ENCODE results near the gene MSRB3. TPM values are rescaled to one million over a fixed set of nuclear protein-coding genes. Genes with fewer than 3 reads are reported as not detected.
"Not testable (repeated sequence)": the region's sequence is repeated elsewhere in the genome, so short reads cannot be mapped to it uniquely, and the experiment has no call there.

The MSRB3 gene
- total RNA-seq, 1 donor from 2014 or later = 3.7 TPM

DNA sequence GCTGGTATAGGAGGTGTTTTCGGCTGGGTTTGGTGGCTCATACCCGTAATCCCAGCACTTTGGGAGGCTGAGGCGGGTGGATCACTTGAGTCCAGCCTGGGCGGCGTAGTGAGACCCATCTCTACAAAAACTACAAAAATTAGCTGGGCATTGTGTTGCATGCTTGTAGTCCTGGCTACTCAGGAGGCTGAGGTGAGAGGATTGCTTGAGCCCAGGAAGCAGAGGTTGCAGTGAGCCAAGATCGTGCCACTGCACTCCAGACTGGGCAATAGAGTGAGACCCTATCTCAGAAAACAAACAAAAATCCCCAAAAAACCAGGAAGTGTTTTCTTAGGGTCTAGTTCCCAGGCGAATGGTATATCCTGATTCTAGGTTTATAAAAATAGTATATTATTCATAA lies 7.0 kb downstream of the MSRB3 start:
- FAIRE-seq; DNase-seq (ENCODE audit: low spot score in 2 of 2): not testable (repeated sequence)

DNA sequence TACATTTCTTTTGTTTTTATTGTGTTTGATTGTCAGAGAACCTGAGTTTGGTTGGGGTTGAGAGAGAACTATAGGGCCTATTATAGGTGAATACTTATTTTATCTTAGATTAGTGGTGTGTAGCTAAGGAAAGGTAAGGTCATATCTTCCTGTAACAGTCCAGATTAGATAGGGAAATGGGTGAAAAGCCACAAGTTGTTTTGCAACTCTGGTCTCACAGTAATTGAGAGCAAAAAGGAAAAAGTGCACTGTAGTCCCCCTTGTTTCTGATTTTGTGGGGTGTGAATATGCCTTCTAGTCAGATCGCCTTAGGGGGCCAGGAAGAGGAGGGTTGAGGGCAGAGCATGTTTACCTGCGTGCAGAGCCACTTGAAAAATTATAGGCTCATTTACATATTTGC lies 8.9 kb downstream of the MSRB3 start:
- DNase-seq (ENCODE audit: low spot score in 2 of 2) (no peak), FAIRE-seq (no peak)

DNA sequence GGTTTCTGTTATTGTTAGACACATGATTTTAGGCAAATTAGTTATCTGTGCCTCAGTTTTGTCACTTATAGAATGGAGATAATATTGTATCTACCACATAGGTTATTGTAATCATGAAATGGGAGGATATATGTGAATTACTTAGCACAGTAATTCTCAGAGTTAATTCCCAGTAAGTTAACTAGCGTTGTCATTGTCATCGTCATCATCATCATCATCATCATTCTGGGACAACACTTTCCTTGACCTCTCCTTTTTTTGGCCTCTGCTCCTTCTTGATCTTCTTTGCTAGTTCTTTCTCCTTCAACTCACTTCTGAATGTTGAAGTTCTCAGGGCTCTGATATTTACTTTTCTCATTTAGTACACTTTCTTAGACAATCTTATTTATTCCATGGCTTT lies 13.8 kb downstream of the MSRB3 start:
- FAIRE-seq = no peak

DNA sequence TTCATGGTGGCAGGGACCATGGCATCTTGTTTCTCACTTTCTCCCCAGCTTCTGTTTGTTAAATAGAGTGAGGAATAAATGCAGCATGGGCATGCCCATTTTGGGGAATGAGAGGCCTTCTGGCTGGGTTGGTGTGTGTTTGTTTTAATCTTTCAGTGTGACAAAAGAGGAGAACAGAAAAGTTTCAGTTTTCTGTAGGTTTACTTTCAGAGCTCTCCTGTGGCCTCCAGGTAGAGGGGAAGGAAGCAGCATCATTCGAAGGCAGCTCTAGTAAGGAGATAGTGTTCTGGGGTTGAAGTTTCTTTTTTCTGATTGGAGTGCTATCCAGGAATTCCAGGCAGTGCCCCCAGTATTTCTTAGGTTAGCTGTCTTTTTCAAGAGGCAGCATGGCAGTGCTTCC lies 15.3 kb downstream of the MSRB3 start:
- DNase-seq (ENCODE audit: low spot score in 2 of 2) = no peak
- no peak for FAIRE-seq

More for the DNA sequence above, 13.8 kb downstream of the MSRB3 start:
- no peak for DNase-seq (ENCODE audit: low spot score in 2 of 2)

DNA sequence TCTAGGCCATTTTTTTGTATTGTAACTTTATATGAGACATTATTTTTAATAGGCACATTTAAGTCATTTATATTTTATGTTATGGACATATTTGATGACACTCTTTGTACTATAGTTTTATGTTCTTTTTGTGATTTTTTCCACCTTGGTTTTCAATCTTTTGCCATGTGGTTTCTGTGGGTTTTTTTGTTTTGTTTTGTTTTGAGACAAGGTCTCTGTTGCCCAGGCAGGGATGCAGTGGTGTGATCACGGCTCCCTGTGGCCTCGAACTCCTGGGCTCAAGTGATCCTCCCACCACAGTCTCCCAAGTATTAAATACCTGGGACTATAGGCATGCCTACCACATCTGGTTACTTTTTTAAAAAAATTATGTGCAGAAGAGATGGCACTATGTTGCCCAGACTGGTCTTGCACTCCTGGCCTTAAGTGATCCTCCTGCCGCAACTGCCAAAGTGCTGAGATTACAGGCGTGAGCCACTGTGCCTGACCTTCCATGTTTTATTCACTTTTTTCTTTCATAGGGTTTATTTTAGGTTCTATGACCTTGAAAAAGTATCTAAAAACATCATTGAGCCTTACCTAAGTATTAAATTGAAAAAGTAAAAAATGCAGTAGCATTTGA lies 16.3 kb downstream of the MSRB3 start:
- FAIRE-seq (no peak), DNase-seq (ENCODE audit: low spot score in 2 of 2) (no peak)

DNA sequence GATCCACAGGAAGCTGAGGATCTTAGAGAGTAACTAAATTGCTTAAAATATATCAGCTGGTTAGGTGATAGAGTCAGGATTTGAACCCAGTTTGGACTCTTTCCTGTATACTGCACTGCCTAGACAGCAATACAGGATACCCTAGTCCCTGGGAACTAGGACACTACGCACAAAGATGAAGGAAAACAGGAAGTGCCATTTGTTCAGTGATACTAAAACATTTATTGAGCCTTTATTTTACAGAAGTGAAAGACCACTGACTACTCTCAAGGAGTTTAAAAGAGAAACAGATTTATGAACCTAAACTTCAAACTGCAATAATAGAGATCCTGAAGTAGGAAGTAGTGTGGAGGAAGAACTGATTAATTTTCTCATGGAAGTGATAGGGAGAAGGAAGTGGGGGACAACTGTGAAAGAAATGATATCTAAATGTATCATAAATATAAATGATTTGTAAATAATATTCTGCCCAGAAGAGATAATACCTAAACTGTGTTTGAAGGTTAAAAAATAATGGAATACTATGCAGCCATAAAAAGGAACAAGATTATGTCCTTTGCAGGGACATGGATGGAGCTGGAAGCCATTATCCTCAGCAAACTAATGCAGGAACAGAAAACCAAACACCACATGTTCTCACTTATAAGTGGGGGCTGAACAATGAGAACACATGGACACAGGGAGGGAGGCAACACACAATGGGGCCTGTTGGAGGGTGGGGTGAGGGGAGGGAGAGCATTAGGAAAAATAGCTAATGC lies 18.2 kb downstream of the MSRB3 start:
- FAIRE-seq (no peak), DNase-seq (ENCODE audit: low spot score in 2 of 2) (no peak)

DNA sequence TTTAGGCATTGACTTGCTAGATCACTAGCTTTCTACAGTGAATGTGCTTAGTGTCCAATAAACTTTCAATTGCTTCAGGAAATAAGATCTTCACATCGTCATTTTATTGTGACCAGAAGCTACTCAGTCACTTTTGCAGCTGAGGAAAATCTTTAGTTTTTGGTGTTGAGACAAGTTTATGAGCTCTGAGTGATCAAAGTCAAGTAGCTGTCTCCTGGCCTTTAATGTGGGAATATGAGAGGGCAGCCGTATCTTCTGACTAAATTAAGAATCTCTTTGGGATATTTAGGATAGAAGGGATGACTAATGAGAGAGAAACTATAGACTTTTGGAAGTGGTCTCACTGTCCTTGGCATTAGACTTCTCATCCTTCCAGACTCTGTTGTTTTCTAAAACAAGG lies 21.6 kb downstream of the MSRB3 start:
- FAIRE-seq = no peak

DNA sequence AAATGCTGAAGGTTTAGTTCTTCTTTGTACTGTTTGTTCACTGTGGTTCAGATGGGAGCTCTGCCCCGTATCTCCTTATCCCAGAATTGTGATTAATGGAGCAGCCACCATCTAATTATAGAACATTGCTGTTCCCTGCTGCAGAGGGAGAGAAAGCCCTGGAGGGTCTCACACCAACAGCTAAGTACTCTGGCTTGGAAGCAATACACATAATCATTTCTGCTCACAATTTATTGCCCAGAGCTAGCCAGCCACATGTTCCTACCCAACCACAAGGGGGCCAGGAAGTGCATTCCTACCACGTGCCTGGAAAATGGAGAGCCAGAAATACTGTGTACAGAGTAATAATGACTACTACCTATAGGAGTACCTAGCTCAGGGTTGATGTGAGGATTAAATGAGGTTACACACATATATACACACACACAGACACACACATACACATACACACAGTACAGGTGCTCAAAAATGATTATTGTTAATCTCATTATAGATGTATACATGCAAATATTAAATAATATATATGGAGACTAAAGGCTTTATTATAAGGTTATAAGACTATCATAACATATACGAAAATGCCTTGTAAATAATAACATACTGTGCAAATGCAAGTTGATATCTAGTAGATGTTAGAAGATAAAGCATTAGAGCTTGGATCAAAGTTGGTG lies 22.3 kb downstream of the MSRB3 start:
- DNase-seq (ENCODE audit: low spot score in 2 of 2) (no peak), FAIRE-seq (no peak)

More for the DNA sequence above, 21.6 kb downstream of the MSRB3 start:
- no peak for DNase-seq (ENCODE audit: low spot score in 2 of 2)

DNA sequence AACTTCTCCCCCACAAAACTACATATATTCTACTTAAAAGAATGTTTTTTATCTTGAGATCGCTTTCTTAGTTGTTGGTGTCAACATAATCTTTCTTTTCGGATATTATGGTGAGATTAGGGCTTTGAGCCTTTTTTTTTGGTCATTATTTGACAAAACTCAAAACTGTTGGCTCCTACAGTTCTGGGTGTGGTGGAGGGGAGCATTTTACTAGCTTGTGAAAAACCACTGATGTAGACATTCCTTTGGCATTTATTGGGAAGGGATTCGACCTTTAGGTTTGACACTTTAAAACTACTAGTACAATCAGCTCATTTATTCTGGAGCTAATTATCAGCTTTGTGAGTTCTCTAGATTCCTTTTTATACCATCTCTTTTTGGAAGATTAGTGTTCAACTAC lies 24.4 kb downstream of the MSRB3 start:
- no peak for FAIRE-seq
- DNase-seq (ENCODE audit: low spot score in 2 of 2) = no peak

DNA sequence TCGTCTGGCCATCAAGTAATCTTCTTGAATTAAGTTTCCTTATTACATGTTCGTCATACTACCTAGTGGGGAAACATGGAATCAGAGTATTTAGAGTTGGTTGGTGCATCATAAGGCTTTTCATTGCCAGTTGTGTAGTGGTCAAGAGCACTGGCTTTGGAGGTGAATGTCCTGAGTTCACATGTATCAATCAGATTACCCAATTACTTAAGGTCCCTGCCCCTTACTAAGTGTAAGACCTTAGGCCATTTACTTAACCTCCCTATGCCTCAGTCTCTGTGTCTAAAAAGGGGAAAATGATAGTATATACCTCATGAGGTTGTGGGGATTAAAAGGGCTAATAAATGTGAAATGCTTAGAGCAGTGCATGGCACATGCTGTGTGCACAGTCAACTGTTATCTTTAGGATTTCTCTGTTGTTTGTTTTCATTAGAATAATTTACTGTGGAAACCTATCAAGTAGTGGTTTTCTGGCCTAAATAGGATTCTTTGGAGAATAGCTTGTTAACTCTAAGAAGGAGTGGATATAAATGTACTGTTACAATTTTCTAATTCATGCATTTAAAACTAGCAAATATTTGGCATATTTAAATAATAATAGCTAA lies 27.0 kb downstream of the MSRB3 start:
- FAIRE-seq (no peak), DNase-seq (ENCODE audit: low spot score in 2 of 2) (no peak)

DNA sequence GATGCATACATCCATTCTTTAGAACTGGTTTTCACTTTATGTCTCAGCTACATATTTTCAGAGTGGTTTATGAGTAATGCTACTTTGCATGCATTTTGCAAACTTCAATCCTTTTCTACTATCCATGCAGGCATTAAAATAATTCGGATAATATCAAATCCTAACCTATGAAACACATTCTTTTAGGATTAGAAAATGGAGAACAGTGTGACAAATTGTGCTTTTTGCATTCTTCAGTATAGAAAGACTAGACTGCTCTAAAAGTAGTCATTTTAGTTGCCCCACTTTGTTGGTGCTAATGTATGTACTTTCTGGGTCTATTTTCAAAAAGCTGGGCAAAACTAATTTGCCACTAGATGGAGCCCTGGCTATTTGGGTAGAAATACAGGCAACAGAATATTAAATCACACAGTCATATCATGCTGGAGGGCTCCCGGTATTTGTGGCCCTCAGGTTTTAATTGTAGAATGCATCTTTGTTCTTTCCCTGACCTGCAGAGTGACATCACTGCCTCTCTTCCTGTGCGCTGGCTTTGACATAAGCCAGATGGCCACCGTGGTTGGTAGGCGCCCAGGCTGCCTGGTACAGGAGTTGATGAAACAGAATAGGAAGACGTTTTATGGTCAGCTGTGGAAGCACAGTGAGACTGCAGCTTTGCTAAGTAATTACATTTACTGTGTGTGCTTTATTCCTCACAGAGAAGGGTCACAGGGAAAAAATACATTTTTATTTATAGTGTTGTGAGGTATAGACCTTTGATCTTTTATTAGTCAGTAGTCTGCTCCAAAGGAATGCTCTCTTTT lies 28.1 kb downstream of the MSRB3 start:
- FAIRE-seq (no peak), DNase-seq (ENCODE audit: low spot score in 2 of 2) (no peak)

DNA sequence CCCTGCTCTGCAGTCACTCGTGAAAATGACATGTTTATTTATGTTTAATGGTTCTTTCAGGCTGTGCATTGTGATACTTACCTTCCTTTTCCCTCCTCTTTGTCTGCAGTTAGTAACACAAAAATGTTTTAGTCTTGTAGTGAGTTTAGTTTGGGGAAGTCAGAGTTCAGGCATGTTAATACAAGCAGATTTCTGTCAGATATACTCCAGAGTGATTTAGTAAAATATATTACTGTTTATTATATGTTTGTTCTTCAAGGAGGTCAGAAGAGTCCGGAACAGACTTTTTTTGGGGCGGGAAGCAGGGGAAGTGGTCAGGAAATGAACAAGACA lies 28.7 kb downstream of the MSRB3 start:
- DNase-seq (ENCODE audit: low spot score in 2 of 2) (no peak), FAIRE-seq (no peak)

DNA sequence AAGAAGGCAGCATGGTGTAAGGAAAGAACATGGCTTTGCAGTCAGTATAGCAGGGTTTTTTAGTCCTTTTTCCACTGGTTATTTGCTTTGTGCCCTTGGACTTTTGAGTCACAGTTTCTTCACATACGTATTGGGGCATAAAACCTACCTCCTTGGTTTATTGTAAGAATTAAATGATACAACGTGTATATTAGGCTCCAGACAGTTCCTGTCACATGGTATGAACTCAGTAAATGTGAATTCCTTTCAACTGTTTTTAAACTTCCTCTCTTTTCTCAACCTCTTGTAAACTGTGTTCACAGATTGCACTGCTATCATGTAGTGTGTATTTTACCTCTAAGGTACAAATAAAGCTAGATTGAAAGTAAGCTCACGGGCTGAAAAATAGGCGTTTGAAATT lies 29.5 kb downstream of the MSRB3 start:
- DNase-seq (ENCODE audit: low spot score in 2 of 2) (no peak), FAIRE-seq (no peak)

DNA sequence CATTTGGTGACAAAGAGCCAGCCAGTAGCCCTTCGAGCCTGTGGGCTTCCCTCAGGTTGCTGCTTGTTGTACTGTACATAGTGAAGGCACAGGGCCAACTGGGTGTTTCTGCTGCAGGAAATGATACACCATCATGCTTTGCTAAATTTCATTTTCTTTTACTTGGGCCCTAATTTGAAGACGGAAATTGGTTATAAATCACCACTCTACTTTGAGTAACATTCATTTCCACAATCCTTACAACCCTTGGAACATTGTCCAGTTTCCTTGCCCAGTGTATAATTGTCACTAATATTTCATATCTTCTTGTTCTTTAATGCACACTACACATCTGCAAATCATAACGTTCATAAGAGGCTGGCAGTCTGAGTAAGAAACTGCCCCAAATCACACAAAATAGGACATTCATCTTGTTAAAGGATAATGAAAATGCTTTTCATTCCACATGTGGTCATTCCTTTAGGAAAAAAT lies 30.2 kb downstream of the MSRB3 start:
- FAIRE-seq (no peak), DNase-seq (ENCODE audit: low spot score in 2 of 2) (no peak)

DNA sequence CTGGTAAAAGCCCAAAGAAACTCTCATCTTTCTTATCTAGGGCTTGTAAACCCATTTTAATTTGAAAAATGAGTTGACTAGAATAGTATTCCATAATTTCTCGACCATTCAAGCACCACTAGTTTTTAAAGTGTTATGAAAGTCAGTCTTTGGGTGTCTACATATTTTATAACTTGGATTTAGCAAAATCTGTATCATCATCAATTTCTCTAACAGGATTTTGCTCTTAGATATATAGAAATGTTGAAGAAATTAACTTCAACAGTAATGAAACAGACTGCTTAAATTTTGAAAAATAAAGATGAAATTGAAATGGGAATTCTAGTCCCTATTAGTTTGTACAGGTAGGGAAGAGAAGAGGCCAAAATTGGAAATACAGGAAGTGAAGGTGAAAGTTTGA lies 32.8 kb downstream of the MSRB3 start:
- FAIRE-seq (no peak), DNase-seq (ENCODE audit: low spot score in 2 of 2) (no peak)

DNA sequence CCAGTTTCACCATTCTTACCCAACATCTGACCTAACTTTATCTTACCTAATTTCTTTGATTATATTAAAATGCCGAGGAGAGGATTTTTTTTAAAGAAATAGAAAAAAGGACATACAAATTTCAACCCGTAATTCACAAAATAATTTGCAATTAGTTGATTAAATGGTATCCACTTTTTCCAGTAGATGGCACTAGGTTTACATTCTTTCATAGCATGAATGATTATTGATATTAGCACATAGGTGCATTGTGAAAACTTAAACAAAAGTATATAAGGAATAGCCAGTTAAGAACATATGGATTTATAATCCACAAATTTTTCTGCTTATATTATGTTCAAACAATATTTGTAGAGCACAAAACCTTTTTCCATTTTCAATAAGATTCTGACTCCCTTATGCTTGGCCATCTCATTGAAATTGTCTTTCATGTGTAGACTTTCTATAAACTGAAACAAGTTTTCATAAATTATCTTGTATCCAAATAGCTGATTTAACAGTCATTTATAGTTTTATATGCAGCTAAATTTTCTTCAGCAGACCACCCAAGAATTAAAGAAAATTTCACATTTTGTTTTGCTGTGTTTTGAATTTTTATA lies 35.3 kb downstream of the MSRB3 start:
- DNase-seq (ENCODE audit: low spot score in 2 of 2) (no peak), FAIRE-seq (no peak)

DNA sequence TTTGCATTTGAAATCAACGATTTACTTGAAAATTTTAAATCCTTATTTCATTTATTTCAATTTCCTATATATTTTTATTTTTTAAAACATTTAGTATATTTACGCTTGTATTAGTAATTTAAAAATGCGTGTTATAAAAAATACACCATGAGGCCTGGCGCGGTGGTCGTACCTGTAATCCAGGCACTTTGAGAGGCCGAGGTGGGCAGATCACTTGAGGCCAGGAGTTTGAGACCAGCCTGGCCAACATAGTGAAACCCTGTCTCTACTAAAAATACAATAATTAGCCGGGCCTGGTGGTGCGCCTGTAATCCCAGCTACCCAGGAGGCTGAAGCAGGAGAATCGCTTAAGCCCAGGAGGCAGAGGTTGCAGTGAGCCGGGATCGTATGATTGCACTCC lies 36.8 kb downstream of the MSRB3 start:
- DNase-seq (ENCODE audit: low spot score in 2 of 2); FAIRE-seq: not testable (repeated sequence)

DNA sequence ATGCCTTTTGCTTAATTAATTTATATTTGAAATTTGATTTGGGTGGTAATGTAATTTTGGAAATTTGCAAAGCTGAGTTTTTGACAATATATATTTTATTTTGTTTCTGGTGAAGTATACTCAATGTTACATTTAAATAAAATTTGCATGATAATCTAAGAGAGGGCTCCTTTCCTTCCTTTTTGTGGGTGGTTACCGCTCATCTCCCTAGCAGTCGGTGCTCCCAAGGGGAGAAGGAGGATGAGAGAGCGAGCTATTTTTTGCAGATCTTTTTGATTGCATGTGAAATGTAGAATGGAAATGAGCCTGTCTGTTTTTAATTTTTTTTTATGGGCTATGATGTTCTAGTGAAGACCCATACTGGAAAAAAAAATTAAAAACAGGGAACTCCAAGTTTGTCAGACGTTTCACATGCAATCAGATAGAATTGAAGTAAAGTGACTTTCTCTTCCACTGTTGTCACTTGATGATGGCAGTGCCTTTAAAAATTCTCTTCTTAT lies 39.8 kb downstream of the MSRB3 start:
- DNase-seq (ENCODE audit: low spot score in 2 of 2) (no peak), FAIRE-seq (no peak)

DNA sequence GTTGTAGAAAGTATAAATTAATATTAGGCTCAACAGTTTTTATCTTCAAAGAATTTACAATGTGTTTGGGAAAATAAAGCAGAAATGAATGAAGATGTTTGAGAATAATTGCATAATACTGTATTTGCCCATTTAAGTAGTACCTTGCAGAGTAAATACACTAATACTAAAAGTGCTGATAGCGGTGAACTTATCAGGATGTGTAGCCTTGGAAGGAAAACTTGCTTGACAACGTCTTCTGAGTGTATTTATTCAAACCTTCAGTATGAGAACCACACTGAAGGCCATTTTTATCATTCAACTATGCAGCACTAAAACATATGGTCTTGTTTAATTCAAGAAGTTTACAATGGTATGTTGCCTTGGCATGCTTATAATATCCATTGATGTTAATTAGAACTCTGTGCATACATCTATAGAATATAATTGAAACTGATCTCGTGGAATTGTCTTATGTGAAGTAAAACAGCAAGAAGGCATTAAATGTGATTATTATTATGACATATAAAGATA lies 41.3 kb downstream of the MSRB3 start:
- no peak for DNase-seq (ENCODE audit: low spot score in 2 of 2)
- no peak for FAIRE-seq

DNA sequence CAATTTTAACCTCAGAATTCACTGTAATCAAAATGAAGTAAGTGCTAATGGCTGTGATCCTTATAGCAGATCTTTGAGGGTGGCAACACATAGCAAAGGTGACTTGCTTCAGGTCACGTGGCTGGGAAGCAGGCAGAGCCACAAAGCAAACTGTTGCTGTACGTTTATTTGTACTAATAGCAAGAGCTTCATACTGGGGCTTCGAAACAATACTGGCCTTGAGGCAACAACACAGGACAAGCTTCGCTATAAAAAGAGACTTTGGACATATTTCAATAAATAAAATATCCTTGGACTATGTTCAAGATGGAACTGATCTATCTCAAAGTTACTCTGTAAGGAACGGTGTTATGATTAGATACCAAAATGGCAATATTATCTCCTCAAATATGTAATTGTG lies 44.6 kb downstream of the MSRB3 start:
- no peak for FAIRE-seq
- no peak for DNase-seq (ENCODE audit: low spot score in 2 of 2)
